Measurements from ENCODE around the gene INSL3.
"Not testable (repeated sequence)": the region's sequence is repeated elsewhere in the genome, so short reads cannot be mapped to it uniquely, and the experiment has no call there.

INSL3 gene

DNA sequence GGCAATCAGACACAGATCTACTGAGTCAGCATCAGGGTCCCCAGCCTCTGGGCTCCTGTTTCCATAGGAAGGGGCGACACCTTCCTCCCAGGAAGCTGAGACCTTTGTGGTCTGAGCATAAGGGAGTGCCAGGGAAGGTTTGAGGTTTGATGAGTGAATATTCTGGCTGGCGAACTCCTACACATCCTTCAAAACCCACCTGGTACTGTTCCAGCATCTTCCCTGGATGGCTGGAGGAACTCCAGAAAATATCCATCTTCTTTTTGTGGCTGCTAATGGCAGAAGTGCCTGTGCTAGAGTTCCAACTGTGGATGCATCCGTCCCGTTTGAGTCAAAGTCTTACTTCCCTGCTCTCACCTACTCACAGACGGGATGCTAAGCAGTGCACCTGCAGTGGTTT lies 9.2 kb downstream of the INSL3 start:
- no peak for DNase-seq

DNA sequence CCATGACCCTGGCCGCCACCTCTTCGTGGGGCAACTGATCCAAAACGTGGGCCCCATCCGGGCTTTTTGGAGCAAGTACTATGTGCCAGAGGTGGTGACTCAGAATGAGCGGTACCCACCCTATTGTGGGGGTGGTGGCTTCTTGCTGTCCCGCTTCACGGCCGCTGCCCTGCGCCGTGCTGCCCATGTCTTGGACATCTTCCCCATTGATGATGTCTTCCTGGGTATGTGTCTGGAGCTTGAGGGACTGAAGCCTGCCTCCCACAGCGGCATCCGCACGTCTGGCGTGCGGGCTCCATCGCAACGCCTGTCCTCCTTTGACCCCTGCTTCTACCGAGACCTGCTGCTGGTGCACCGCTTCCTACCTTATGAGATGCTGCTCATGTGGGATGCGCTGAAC lies 9.6 kb downstream of the INSL3 start:
- DNase-seq = no peak

DNA sequence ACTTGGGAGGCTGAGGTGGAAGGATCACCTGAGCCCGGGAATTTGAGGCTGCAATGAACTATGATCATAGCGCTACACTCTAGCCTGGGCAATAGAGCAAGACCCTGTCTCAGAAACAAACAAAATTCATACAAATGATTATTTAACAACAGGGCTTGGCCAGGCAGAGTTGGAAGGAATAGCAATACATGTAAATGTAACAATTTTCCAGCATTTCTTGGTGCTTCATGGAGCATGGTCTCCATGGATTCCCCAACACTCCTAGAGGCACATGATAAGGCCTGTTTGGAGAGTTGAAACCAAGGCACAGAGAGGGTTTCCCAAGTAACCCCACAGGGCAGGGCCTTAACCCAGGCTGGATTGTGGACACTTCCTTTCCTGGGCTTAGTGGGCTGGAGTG lies 10.2 kb downstream of the INSL3 start:
- DNase-seq = no peak

DNA sequence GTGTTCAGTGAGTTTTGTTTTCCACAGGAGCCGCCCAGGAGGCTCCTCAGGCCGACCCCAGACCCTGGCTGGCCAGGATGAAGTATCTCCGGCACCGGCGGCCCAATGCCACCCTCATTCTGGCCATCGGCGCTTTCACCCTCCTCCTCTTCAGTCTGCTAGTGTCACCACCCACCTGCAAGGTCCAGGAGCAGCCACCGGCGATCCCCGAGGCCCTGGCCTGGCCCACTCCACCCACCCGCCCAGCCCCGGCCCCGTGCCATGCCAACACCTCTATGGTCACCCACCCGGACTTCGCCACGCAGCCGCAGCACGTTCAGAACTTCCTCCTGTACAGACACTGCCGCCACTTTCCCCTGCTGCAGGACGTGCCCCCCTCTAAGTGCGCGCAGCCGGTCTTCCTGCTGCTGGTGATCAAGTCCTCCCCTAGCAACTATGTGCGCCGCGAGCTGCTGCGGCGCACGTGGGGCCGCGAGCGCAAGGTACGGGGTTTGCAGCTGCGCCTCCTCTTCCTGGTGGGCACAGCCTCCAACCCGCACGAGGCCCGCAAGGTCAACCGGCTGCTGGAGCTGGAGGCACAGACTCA lies 13.5 kb downstream of the INSL3 start:
- DNase-seq = no peak

DNA sequence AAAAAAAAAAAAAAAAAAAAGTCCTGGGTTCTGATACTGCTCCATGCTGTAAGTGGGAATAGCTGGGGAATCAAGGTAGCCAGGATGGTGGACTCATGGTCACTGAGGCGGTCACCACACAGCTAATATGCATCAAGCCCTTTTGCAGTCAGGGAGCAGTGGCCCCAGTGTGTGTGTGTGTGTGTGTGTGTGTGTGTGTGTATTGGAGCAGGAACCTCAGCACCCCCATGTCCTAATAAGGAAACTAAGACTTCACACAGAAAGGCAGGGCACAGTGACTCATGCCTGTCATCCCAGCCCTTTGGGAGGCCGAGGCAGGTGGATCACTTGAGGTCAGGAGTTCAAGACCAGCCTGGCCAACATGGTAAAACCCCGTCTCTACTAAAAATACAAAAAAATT lies 14.4 kb downstream of the INSL3 start:
- DNase-seq = no peak

DNA sequence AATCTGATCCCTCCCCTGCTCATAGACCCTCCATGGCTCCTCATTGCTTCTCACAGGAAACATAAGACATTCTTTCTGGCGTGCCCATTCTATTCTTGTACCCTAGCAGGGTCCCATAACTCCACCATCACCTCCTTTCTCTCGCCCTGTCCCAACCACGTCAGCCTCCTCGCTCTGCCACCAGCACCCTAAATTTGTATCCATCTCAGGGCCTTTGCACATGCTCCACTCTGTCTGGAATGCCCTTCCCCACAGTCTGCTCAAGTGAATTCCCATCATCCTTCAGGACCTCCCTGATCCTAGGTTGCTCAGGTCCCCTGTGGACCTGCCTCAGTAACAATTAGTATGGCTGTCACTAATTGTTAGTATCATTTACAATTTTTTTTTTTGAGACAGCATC lies 15.9 kb downstream of the INSL3 start:
- no peak for DNase-seq

DNA sequence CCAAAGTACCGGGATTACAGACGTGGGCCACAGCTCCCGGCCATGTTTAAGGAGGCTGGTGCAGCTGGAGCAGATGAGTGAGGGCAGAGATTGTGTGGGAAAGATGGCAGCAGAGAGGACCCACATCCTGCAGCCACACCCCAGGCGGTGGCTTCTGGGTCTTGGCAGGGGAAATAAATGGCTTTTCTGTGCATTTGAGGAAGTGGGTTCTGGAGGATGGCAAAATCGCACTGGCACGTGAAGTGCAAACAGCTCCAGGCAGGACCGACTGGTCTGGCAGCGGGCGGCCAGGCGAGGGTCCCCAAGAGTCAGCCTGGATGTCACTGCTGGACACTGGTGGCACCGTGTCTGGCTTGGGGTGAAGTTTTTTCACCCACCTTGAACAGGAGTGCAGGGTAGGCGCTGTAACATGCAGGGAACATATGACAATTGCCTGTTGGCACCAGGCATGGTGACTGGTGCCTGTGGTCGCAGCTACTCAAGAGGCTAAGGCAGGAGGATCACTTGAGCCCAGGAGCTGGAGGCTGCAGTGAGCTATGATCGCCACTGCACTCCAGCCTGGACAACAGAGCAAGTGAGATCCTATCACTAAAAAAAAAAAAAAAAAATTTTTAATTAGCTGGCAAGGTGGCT lies 17.9 kb downstream of the INSL3 start:
- DNase-seq = no peak

DNA sequence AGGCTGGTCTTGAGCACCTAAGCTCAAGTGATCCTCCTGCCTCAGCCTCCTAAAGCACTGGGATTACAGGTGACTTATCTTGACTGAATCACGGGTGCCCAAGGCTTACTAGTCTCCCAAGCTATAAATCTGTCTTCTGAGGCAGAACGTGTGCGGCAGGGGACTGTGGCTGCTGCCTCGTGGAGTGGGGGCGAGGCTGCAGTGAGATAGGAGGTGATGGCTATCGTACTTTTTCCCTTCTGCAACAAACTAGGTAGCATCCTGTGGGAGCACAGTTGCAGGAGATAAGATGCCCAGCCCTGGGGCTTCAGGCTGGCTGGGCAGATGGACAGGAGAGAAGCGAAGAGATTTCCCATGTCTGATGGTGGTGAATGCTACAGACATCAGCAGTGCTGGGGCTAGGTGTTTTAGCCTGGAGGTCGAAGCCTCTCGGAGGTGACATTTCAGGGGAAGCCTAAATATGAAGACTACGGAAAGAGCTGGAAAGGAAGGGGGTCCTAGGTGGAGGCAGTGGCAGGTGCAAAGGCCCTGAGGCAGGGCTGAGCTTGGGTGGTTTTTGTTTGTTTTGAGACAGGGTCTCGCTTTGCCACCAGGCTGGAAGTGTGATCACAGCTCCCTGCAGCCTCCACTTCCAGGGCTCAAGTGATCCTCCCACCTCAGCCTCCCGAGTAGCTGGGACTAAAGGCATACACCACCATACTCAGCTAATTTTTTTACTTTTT lies 19.0 kb downstream of the INSL3 start:
- no peak for DNase-seq

DNA sequence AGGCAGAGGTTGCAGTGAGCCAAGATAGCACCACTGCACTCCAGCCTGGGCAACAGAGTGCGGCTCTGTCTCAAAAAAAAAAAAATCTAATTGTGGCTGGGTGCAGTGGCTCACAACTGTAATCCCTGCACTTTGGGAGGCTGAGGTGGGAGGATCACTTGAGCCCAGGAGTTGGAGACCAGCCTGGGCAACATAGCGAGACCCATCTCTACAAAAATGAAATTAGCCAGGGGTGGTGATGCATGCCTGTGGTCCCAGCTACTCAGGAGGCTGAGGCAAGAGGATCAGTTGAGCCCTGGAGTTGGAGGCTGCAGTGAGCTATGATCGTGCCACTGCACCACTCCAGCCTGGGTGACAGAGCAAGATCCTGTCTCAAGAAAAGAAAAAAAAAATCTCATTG lies 22.7 kb downstream of the INSL3 start:
- DNase-seq = not testable (repeated sequence)

DNA sequence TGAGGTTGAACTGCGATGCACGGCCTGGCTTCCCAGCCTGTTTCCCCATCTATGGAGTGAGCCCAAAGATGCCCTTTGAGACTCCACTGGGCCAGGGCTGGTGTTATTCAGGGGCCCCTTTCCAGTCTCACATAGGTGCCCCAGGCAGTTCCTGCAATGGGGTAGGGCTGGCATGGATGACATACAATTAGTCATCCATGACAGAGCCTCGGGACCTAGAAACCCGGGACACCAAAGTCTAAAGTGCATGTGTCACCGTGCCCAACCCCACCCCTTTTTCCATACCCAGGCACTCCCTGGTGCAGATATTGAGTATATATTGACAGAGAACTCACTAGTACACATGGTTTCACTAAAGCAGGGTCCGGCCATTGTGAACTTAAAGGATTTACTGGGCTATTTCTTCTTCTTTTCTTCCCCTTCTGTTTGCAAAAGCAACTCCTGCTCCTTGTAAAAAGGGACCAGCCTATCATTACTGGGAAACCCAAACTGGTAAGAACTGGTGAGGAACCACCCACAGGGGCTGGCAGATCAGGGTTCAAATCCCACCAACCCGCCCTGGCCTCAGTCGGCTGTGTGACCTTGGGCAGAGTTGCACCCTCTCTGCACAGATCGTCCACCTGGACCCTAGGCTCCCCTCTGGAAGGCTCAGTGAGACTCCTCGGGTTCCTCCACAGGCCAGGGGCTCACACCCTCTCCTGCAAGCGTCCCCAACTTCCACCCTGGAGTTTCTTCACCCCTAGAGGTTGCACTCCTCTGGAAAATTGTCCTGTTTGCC lies 23.7 kb downstream of the INSL3 start:
- peak; percentile 14 for DNase-seq

DNA sequence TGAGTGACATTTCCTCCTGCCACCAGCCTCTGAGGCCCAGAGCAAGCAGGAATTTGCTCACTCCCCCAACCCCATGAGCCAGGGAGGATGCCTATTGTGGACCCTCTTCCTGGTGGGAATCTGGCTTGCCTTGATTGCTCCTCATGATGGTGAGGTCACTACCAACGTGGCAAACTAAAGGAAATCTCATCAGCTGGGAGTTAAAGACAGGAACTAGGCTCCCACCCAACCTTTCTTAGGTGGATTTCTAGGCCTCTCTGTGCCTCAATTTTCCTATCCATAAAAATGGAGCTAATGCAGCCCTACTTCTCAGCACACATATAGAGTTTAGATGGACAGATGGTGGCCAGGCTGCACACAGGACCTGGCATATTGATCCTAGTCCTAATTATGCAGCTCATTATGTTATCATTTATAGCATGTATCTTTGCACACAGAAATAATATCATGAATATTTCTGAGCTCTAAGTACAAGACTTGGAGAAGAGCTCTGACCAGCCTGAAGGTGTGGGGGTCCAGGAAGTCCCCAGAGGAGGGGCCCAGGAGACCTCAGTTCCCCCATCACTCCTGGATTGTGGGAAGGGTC lies 24.4 kb downstream of the INSL3 start:
- no peak for DNase-seq

DNA sequence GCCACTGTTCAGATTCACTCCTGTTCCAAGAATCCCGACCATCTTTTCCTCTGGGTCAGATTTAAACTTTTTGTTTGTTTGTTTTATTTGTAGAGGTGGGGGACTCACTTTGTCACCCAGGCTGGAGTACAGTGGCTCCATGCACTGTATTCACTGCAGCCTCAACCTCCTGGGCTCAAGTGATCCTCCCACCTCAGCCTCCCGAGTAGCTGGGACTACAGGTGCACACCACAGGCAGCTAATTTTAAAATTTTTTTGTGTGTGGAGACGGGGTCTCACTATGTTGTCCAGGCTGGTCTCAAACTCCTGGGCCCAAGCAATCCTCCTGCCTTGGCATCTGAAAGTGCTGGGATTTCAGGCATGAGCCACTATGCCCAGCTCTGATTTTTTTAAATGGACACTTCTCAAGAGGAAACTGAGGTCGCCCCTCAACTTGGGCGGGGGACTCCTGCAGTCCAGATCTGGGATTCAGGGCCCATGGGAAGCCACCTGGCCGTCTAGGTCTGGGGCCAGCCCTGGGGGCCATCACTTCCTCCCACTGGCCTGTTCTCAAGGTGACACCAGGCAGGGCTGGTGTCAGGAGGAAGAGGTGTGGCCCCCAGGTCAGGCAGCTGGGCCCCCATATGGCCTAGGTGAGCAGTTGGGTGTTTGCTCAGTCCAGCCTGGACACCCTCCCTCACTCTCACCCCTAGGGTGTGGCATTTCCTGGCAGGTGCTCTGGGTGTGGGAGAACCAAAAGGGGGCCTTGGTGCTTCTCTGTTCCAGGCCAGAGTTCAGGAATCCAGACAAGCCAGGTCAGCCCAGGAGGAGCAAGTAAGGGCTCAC lies 25.1 kb downstream of the INSL3 start:
- DNase-seq = no peak

DNA sequence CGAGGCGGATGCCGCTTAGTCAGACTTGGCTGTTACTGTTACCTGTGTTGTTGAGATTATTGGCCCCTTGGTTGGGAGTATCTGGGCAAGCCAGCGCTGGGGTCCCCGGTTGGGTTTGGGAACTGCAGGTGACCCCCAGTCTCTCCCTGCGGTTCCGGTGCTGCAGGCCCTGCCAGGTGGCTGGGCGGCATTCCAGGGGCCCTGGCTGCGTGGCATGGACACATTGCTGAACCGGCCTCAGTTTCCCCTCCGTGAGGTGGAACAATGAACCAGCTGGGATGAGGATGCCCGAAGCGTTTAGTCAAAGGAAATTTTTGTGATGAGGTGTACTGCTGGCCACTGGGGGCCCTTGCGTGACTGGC lies 25.8 kb downstream of the INSL3 start:
- DNase-seq = no peak

DNA sequence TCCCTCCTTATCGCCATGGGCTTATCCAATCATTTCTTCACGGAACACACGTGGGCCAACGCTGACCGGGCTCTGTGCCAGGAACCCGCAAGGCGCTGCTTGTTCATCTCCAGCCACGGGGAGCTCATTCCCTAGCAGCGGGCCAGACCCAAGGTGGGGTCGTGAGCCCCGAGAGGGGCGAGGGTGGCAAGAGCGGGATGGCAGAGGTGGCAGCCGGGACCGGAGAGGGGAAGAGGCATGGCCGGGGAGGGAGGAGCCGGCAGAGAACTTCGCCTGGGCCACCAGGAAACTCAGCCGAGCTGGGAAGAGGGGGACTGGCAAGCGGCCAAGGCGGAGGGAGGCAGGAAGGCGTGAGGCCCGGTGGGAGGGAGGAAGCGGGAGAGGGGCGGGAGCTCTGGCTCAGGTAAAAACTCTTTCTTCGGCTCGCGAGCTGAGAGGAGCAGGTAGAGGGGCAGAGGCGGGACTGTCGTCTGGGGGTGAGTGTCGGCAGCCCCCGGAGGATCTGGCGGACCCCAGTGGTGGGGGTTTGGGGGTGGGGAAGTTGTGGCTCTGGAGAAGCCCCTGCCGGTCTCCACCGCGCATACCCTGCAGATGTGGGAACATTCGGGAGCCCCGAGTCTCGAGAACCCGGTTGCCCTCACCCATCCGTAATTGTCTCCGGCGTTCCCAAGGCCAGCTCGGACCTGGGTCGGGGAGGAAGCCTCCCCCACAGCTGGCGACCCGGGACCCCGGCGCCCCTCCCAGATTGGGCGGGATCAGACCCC lies 26.4 kb downstream of the INSL3 start, which contains the start of gene B3GNT3:
B3GNT3 (plus strand) TSS at position 408 of the 764 bp plus-strand sequence. CDS start 12,670 bp downstream, outside the sequence.
- no peak for DNase-seq

DNA sequence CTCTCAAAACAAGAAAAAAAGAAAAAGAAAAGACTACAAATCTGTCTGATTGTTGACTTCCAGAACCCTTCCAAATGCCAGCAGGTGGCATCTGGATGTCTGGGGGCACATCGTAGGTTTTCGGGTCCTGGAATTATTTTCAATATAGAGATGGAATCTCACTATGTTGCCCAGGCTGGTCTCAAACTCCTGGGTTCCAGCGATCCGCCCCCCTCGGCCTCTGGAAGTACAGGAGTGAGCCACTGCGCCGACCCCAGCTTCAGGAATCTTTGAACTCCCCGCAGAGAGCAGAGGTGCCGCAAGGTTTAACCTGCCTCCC lies 26.9 kb downstream of the INSL3 start:
- no peak for DNase-seq

DNA sequence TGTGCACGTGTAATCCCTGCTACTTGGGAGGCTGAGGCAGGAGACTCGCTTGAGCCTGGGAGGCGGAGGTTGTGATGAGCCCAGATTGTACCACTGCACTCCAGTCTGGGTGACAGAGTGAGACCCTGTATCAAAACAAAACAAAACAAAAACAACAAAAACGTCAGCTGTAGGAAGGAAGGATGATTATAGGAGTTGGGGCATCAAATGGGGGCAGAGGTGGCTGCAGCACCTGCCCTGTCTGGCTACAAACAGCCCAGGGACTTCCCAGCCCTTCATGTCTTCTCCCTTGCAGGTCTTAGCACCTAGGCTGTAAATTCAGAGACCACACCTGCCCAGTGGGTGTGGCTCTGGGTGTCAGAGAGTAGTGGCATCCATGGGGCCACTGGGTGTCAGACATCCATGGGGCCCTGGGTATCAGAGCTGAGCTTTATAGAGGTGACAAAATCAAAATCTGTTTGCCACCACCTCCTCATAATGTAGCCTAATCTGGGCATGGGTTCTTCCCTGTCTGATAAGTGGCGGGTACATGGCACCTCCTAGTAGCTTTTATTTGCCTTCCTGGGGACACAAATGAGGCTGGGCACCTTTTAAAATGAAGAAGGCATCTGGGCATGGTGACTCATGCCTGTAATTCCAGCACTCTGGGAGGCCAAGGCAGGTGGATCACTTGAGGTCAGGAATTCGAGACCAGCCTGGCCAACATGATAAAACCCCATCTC lies 31.1 kb downstream of the INSL3 start:
- DNase-seq = no peak

DNA sequence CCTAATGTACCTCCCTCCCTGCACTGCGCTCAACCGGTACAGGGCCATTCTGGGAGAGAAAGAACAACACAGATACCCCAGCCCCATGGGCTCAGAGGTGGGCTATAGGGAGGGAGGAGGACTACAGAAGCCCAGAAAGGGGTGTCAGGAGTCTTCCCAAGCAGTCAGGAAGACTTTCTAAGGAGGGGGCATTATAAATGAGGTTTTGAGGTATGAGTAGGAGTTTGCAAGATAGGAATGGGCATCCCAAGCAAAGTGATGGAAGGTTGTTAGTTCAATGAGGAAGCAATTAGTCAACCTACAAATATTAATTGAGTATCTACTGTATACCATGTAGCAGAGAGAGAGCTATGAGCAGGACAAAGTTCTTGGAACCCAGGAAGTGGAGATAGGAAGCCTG lies 32.7 kb downstream of the INSL3 start:
- no peak for DNase-seq

DNA sequence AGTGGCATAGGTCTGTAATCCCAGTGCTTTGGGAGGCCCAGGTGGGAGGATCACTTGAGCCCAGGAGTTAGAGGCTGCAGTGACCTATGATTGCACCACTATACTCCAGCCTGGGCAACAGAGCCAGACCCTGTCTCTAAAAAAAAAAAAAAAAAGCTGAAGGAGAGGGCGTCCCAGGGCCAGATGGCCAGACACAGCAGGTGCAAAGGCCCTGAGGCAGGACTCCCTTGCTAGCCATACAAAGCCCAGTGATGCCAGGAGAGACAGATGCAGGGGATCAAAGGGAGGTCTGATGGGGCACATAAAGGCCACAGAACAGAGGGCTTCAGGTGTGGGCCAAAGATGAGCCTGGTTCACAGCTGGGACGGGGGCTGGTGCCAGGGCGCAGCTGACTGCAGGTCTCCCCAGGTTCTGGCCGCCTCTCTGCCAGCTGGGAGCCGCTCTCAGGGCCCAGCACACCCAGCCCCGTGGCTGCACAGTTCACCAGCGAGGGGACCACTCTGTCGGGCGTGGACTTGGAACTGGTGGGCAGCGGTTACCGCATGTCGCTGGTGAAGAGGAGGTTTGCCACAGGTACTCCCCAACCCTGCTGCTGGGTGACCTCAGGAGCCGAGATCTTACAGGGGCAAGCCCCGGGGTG lies 33.9 kb downstream of the INSL3 start:
- DNase-seq = no peak

DNA sequence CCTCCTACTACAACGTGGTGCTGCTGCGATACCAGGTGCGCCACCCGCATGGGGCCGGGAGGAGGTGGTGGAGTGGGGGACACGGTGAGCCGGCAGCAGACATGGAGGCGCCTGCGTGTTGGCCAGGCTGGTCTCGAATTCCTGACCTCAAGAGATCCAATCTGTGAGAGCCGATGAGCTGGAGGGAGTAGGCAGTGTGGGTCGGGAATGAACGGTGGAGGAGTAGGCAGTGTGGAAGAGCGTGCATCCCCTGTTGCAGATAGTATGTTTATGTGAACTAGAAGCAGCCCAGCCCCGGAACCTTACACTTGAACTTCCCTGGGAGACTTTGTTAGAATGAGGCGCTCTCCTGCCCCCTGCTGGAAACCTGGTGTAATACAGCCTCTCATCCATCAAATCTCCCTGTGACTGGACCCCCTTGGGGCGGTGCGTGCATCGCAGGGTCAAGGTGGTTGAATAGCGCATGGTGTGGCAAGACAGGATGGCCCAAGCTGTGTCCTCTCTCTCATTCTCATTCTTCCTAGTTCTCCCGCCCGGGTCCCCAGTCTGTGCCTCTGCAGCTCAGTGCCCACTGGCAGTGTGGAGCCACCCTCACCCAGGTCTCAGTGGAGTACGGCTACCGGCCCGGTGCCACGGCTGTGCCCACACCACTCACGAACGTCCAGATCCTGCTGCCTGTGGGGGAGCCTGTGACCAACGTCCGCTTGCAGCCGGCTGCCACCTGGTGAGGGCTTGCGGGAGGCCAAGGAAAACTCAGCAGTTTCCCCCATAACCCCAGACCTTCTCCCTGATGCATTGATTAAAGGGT lies 36.9 kb downstream of the INSL3 start:
- peak; percentile 61 for DNase-seq

All from fibroblast of skin of scalp (primary cell).